Inflammatory macrophage treated with lipopolysaccharide for 4 hours (primary cell): ENCODE data around the gene NTNG2.
"Not testable (repeated sequence)": the region's sequence is repeated elsewhere in the genome, so short reads cannot be mapped to it uniquely, and the experiment has no call there.

Experiments
- DNase-seq: peaks from one replicate; pipeline ENCODE4 v3.0.0-alpha.2; 2020

The NTNG2 gene

GRCh38 chr9:132269704-132270516, 108.1 kb downstream of the NTNG2 start:
- DNase-seq = not testable (repeated sequence)

DNA sequence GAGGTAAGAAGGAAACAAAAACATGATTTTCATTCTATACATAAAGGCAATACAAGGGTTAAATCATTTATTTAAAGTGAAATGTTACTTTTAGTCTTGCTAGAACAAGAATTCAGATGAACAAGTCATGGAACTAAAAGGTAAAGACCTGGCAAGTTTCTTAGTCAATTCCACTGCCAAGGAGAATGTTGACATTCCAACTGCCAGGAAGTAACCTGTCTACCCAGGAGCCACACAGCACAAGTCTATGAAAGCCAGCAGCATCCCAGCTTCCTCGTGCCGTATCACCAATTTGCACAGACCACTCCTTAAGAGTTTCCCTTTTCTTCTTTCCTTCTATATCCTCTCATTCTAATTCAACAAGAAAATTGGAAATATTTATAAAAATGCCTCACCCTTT, 113.0 kb downstream of the NTNG2 start:
- DNase-seq = no peak

DNA sequence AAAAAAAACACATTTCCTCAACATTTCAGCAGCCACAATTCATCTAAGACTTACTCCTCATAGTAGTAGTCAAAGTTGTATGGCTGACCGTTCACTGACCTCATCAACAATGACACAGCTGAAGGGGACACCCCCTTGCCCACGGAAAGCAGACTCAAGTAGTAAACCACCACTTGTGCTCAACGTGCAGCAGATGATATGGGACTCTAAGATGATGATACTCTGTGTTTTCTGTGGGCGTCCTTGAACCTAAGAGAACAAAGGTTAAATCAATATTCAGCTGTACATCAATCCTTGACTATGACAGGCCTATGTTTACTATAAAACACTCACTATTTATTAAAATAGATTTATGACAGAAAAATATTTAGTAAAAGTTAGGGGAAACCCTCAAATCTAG, 121.3 kb downstream of the NTNG2 start:
- peak; percentile 22 for DNase-seq

- DNase-seq = no peak
Measured at GRCh38 chr9:132283863-132284262, 122.0 kb downstream of the NTNG2 start.

DNA sequence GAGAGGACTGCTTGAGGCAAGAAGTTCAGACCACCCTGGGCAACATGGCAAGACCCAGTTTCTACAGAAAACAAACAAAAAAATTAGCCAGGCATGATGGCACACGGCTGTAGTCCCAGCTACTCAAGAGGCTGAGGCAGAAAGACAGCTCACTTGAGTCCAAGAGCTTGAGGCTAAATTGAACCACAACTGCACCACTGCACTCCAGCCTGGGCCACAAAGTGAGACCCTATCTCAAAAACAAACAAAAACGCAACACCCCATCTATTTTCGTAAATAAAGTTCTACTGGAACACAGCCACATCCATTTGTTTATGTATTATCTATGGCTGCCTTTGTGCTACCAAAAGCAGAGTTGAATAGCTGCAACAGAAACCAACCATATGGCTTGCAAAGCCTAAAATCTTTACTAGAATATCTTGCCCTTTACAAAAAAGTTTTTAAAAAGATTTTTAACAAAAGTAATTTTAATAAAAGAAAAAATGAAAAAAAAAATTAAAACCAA, 125.5 kb downstream of the NTNG2 start:
- DNase-seq = no peak

GRCh38 chr9:132288361-132288760, 126.5 kb downstream of the NTNG2 start:
- DNase-seq = no peak

DNA sequence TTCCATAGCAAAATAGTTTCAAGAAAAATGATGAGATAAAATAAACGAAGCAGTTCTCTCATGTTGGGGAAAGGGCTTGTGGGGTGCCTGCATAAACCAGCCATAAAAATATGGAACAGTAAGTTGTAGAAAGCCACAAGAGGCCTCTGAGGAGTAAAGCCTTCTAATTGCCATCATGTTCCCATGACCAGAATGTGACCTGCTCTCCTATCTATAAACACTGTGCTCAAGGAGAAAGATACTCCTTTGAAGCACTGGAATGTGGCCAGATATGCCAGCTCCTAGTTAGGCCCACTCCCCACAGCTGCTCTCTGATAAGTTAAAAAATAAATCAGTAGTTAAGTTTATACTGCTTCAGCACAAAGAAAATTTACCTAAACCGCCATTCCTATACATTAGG, 127.1 kb downstream of the NTNG2 start:
- no peak for DNase-seq

GRCh38 chr9:132293145-132293721, 131.4 kb downstream of the NTNG2 start:
- DNase-seq = peak; percentile 15
